GM18868 (cell line): ENCODE data around the gene NGB.

ENCODE experiments used
- ATAC-seq: cut with Tn5 transposase; IDR thresholded peaks from one replicate; pipeline ENCODE4 v1.9.1; 2021; ENCODE audit warnings: mild to moderate bottlenecking, moderate library complexity; ENCODE audit not compliant: unreplicated experiment

NGB gene

GRCh38 chr14:77265561-77266335, 5.3 kb downstream of the NGB start:
- ATAC-seq: no peak

- no peak for ATAC-seq
Observed at GRCh38 chr14:77265187-77265515, 5.9 kb downstream of the NGB start.

- ATAC-seq: no peak
Observed at GRCh38 chr14:77264466-77265186, 6.4 kb downstream of the NGB start.

GRCh38 chr14:77260631-77261030, 10.4 kb downstream of the NGB start:
- no peak for ATAC-seq

- ATAC-seq: no peak
Observed at GRCh38 chr14:77260199-77260598, 10.8 kb downstream of the NGB start.

- no peak for ATAC-seq
Observed at GRCh38 chr14:77259025-77259715, 11.8 kb downstream of the NGB start.

- ATAC-seq: no peak
Observed at GRCh38 chr14:77258566-77258965, 12.4 kb downstream of the NGB start.

GRCh38 chr14:77257700-77258099, 13.3 kb downstream of the NGB start:
- ATAC-seq: no peak

- ATAC-seq: no peak
Observed at GRCh38 chr14:77256694-77257093, 14.3 kb downstream of the NGB start.

GRCh38 chr14:77253333-77254190, 17.4 kb downstream of the NGB start:
- ATAC-seq: no peak

- ATAC-seq: no peak
Observed at GRCh38 chr14:77251870-77252269, 19.1 kb downstream of the NGB start.

GRCh38 chr14:77250927-77251326, 20.1 kb downstream of the NGB start:
- ATAC-seq: no peak

GRCh38 chr14:77249286-77249685, 21.7 kb downstream of the NGB start:
- ATAC-seq: no peak

- no peak for ATAC-seq
Observed at GRCh38 chr14:77248666-77249065, 22.3 kb downstream of the NGB start.

GRCh38 chr14:77246784-77247183, 24.2 kb downstream of the NGB start:
- no peak for ATAC-seq

GRCh38 chr14:77245820-77246219, 25.2 kb downstream of the NGB start:
- no peak for ATAC-seq

GRCh38 chr14:77243853-77244252, 27.2 kb downstream of the NGB start:
- ATAC-seq: no peak

GRCh38 chr14:77242752-77243151, 28.3 kb downstream of the NGB start:
- ATAC-seq: no peak

- ATAC-seq: no peak
Observed at GRCh38 chr14:77241955-77242354, 29.1 kb downstream of the NGB start.

GRCh38 chr14:77240336-77240915, 30.6 kb downstream of the NGB start:
- ATAC-seq: no peak

- ATAC-seq: no peak
Observed at GRCh38 chr14:77239412-77239811, 31.6 kb downstream of the NGB start.
